Jurkat, Clone E6-1 (cell line): ENCODE results near the gene PNPLA8.
A peak's percentile ranks its signal among the peaks of the same experiment; 100 is the strongest.
"Not testable (repeated sequence)": the region's sequence is repeated elsewhere in the genome, so short reads cannot be mapped to it uniquely, and the experiment has no call there.

Experiments
- DNase-seq: peaks from one replicate; pipeline ENCODE4 v3.0.0-alpha.2; 2011; ENCODE audit warnings: low read depth, low spot score
- H3K4me3 ChIP-seq: 2 replicates; pipeline ENCODE4 v1.5.1; 2011; ENCODE audit warnings: mild to moderate bottlenecking, low read length, control low read depth, moderate library complexity

The PNPLA8 gene

DNA sequence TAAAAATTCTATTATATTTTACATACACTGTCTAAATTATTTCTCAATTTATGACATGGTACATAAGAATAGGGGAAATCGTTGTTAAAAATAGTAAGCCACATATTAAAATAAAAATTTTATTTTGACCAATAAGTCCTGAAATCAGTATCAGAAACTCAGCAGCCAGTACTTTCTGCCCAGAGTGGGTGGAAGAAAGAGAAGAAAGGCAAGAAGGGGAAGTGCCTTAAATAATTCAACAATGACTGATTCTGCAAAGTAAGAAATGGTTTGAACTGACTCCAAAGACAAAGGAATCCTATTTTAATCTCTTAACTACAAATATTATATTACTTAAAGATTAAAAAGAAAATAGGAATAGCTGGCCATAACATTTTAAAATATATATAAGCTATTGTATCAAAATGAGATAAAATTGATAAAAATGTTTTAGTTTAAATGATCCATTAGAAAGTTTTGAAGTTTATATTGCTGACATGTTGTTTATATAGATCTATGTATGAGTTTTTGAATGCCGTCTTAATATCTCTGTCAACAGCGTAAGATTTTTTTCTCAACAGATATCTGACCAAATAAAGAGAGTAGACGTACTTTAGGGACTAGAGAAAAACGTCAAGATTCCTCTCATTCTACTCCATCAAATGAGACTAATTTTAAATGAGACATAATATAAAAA, 39.5 kb downstream of the PNPLA8 start:
- no peak for DNase-seq

DNA sequence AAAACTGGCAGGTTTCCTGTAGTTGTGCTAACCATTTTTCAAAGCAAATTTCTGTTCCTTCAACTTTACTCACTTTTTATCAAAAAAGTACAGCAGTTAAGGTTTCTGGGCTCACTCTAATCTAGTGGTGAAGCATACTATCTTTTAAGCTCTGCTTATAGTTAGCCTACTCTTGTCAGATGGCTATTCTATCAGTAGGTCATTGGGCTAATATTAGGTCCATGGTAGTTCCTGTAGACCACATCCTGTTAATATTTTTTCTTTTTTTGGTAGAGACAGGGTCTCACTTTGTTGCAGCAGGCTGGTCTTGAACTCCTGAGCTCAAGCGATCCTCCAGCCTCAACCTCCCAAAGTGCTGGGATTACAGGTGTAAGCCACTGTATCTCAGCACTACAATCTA, 41.8 kb downstream of the PNPLA8 start:
- DNase-seq = no peak
- H3K4me3 ChIP-seq = no peak overlapping the region

More for the DNA sequence above, 39.5 kb downstream of the PNPLA8 start:
- no peak overlapping the region for H3K4me3 ChIP-seq

- no peak overlapping the region for H3K4me3 ChIP-seq
- DNase-seq = no peak
Measured at GRCh38 chr7:108480311-108480710, 45.6 kb downstream of the PNPLA8 start.

DNA sequence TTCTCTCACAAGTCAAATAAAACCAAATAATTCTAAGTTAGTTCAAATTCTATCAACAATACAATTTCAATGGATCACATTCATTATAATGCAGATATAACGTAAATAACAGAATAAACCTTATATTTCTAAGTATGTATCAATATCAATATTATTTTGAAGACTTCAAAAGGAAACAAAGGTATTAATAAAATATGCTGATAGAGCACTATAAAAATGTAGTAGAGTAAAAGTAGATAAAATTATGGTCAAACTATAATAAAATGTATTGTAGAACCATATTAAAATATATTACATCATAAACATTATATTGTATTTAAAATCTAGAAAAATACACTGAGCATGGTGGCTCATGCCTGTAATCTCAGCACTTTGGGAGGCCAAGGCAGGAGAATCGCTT, 46.2 kb downstream of the PNPLA8 start:
- no peak for DNase-seq

DNA sequence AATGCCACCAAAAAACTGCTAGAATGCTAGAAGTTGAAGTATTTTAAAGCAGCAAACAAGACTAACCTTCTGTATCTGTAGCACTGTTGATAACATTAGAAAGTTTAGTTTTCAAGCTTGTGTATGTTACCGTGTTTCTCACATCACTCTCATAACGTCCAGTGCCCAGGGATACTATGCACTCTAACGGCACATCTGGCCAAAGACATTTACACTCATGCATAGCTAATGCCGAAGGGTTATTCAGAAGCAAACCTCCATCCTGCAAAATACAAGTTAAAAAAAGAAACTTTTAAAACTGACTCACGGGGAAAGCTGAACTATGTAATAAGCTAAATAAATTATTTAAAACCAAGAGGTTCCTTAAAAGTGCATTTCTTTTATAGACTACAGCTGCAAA, 46.8 kb downstream of the PNPLA8 start:
- no peak overlapping the region for H3K4me3 ChIP-seq
- DNase-seq = no peak

More for the DNA sequence above, 46.2 kb downstream of the PNPLA8 start:
- no peak overlapping the region for H3K4me3 ChIP-seq

- DNase-seq = no peak
- H3K4me3 ChIP-seq = no peak overlapping the region
Measured at GRCh38 chr7:108468246-108468645, 57.7 kb downstream of the PNPLA8 start.

GRCh38 chr7:108467391-108467790, 58.5 kb downstream of the PNPLA8 start:
- no peak overlapping the region for H3K4me3 ChIP-seq
- no peak for DNase-seq

- DNase-seq, H3K4me3 ChIP-seq: not testable (repeated sequence)
Measured at GRCh38 chr7:108466322-108466721, 59.6 kb downstream of the PNPLA8 start.

DNA sequence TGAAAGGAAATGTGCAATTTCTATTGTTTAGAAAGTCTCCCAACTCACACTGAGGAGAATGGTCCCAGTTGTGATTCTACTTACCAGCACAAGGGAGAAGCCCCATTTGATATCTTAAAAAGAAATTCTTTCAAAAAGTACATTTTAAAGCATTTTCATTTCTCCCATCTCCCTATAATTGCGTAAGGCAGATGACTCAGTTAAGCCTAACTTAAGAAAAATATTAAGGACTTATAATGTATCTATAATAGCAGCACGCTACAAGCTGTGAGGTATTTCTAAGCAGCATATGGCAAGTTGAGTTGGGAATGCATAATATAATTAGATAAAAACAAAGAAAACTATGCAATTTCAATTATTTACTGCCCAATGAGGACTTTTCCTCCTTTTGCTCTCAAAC, 61.2 kb downstream of the PNPLA8 start:
- DNase-seq = no peak
- H3K4me3 ChIP-seq = no peak overlapping the region

DNA sequence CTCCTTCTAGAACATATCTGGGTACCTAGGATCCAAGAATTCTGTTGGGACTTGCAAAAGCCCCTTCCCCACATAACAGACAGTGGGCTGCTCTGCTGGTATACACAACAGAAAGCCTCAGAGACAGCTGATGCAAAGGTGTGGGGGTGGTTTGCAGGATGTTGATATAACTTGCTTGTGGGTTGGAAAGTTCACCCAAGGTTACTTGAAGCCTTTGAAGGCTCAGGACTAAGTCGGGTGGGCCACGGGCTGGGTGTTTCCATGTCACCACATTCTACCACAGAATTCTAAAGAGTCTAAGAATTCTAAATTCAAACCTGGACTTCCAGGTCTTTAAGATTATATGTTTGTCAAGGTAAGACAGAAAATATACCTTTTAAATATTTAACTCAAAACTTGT, 62.3 kb downstream of the PNPLA8 start:
- H3K4me3 ChIP-seq = no peak overlapping the region
- DNase-seq = peak; percentile 19

- DNase-seq = no peak
- no peak overlapping the region for H3K4me3 ChIP-seq
Measured at GRCh38 chr7:108461840-108462239, 64.1 kb downstream of the PNPLA8 start.

DNA sequence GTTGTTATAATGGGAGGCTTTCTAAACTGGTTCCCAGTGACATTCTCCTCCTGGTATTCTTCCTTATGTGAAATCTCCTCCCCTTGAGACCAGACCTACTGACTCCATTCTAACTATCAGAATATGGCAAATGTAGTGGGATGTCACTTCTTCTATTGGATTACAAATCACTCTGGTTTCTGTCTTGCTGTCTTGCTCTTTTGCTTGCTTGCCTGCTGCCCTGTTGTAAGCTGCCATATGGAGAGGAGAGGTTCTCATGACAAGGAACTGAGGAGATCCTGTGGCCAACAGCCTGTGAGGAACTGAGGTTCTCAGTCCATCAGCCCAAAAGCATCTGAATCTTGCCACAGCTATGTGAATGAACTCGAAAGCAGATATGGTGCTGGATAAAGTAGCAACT, 65.0 kb downstream of the PNPLA8 start:
- no peak for DNase-seq
- no peak overlapping the region for H3K4me3 ChIP-seq

DNA sequence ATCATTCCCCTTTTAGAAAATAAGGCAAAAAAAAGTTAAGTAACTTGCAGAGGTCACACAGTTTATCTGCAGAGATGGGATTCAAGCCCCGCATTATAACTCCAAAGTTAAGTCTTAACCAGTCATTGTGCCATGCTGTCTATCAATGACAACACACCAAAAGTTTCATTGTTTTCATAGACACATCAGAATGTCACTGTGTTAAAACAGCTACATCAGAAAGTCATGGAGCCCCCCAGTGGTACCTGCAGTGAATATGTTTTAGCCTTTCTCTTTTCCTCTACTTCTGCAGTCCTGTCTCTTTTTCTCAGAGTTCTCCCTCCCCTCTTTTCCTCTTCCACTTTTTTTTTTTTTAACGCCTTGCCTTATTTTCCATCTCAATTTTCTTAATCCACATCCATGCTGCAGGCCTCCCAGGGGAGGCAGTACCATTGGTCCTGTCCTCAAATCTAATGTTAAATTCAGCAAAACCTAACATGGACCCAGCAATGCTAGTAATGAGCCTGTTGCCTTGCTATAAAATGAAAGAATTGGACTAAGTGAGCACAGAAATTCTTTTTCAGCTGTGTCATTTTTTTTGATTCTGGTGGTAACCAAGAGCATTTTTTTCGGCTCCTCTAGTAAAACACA, 65.9 kb downstream of the PNPLA8 start:
- no peak overlapping the region for H3K4me3 ChIP-seq
- DNase-seq = peak; percentile 11

GRCh38 chr7:108457871-108458270, 68.1 kb downstream of the PNPLA8 start:
- DNase-seq = no peak
- H3K4me3 ChIP-seq = no peak overlapping the region

GRCh38 chr7:108456845-108457540, 68.9 kb downstream of the PNPLA8 start:
- no peak for DNase-seq
- H3K4me3 ChIP-seq = no peak overlapping the region

DNA sequence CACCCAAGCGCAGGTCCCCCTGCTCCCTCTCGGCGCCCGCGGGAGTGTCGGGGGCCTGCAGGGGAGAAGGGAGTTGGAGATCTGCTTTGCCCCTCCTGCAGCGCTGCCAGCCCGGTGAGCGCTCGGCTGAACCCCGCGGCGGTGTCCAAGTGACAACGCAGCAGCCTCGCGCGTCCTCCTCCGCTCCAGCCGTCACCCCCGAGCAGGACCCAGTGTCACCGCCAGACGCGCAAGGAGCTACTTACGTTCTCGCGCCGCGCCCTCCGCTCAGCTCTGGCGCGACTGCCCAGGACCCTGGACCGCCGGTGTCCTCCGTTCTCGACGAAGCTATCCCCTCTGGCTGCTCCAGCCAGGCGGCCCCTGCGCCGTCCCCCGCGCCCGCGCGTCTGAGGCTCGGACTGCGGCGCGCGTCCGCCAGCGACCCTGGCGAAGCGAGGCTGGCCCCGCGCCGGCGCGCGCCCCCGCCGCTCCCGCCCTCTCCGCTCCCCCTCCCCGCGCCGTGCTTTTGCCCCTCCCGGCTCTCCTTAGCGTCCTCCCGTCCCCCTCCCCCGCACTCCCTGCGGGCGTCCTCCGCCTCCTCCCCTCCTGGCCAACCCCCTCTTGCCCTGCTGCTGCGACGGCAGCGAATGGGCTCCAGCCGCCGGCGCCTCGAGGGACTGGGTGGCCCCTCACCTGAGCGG, 69.8 kb downstream of the PNPLA8 start, which contains the start of gene NRCAM:
Gene NRCAM, minus strand, starts transcription at position 439 of the 680 bp plus-strand sequence. CDS start 216,372 bp downstream, outside the sequence.
- no peak within 1 kb of the TSS for H3K4me3 ChIP-seq
- no peak for DNase-seq

- no peak overlapping the region for H3K4me3 ChIP-seq
- DNase-seq = no peak
Measured at GRCh38 chr7:108455551-108455997, 70.4 kb downstream of the PNPLA8 start.

DNA sequence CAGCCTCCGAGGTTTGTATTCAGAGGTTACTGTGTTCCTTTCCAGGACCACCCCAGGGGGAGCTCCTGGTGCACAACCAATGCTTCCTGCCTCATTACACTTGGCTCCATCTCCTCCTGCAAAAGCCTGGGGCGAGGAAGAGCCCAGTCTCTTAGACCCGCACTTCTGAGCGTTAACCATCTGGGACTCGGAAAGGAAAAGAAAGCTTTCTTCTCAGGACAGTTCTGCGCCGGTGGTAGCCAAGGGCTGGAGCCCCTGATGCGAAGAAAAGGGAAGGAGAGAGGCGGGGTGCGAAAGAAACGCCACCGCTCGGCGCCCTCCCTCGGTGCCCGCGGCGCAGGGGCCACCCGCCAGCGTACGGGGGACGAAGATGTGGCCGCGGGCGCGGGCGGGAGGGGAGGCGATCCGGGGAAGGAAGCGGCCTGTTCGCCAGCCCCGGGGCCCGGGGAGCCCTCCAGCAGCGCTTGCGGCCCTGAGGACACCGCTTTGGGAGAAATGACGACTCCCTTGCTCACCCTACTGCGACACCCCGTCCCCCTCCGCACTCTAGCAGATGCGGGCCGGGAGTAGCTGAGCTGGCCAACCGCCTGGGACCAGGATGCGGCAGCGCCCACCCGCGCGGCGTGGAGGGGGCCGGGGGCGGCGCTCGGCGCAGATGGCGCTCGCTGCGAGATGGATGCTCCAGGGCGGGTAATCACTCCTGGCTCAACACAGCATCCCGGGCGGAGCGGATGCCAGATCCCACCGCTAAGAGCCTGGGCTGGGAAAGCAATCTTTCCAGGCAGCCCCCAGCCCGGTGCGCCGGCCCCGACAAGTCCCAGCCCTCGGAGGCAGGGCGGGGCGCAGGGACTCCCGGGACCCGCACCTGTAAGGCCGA, 71.0 kb downstream of the PNPLA8 start:
- DNase-seq = no peak
- no peak overlapping the region for H3K4me3 ChIP-seq

- H3K4me3 ChIP-seq = no peak overlapping the region
- DNase-seq = no peak
Measured at GRCh38 chr7:108454317-108454673, 71.6 kb downstream of the PNPLA8 start.
